H1 (cell line): ENCODE measurements around the gene CYP2E1. TPM values are rescaled to one million over a fixed set of nuclear protein-coding genes. Genes with fewer than 3 reads are reported as not detected.

Experiments used
- CTCF ChIA-PET: fragments of 300-600 bp; sonication (Branson Sonifier 250); formaldehyde crosslinking; loops from one replicate; lab custom pipeline; 2021; ENCODE audit not compliant: partially characterized antibody; lab: Charles Lee
- POLR2A ChIA-PET: fragments of 300-600 bp; sonication (Branson Sonifier 250); formaldehyde crosslinking; loops from one replicate; lab custom pipeline; 2021; ENCODE audit warnings: inconsistent platforms; ENCODE audit not compliant: partially characterized antibody; lab: Charles Lee
- DNase-seq, 2 experiments: peaks; one replicate each; pipeline versions ENCODE4 v3.0.0 to v3.0.0-alpha.2; 2010 to 2022; ENCODE audit warnings: low spot score in 2 of 2, low read depth in 1 of 2, mixed read lengths in 1 of 2
- FAIRE-seq: peaks from 2 replicates; lab custom pipeline; 2011; peaks lifted over from hg19 to GRCh38; lab: Jason Lieb, UNC
- H2AFZ ChIP-seq: 2 replicates; pipeline ENCODE4 v1.8.1; 2012; ENCODE audit warnings: low read length, inconsistent platforms
- H2AK5ac ChIP-seq: 2 replicates; pipeline ENCODE4 v1.6.1; 2013; ENCODE audit warnings: low read depth, low read length
- H2BK120ac ChIP-seq: replicated peaks from 2 replicates; pipeline ENCODE3; 2013; ENCODE audit warnings: low read depth, low read length, inconsistent platforms
- H2BK12ac ChIP-seq: 2 replicates; pipeline ENCODE4 v1.6.1; 2013; ENCODE audit warnings: low read depth, low read length
- H2BK15ac ChIP-seq: 2 replicates; pipeline ENCODE4 v1.6.1; 2013; ENCODE audit warnings: low read length
- H2BK20ac ChIP-seq: 2 replicates; pipeline ENCODE4 v1.6.1; 2013; ENCODE audit warnings: low read length
- H2BK5ac ChIP-seq: 2 replicates; pipeline ENCODE4 v1.6.1; 2013; ENCODE audit warnings: low read depth, low read length
- H3K14ac ChIP-seq: 2 replicates; pipeline ENCODE4 v1.6.1; 2013; ENCODE audit warnings: inconsistent platforms; ENCODE audit not compliant: insufficient read length
- H3K18ac ChIP-seq: 2 replicates; pipeline ENCODE4 v1.6.1; 2013; ENCODE audit warnings: low read length; ENCODE audit errors: extremely low read depth
- H3K23ac ChIP-seq: 2 replicates; pipeline ENCODE4 v1.6.1; 2013; ENCODE audit warnings: inconsistent platforms; ENCODE audit not compliant: insufficient read length
- H3K23me2 ChIP-seq: 2 replicates; pipeline ENCODE4 v1.6.1; 2013; ENCODE audit warnings: low read depth, low read length
- H3K27ac ChIP-seq: 2 replicates; pipeline ENCODE4 v1.6.1; 2011; ENCODE audit warnings: low read depth, low read length, inconsistent platforms
- H3K27me3 ChIP-seq, 4 experiments: replicated peaks in 1 of 4; 1 replicate in 1 of 4; 2 replicates in 3 of 4; pipeline versions ENCODE4 v1.6.1 to v1.8.1; 2011 to 2013; ENCODE audit warnings: low read length in 3 of 4, mild to moderate bottlenecking in 3 of 4, inconsistent platforms in 2 of 4, mixed read lengths in 2 of 4, moderate library complexity in 1 of 4; ENCODE audit not compliant: control insufficient read depth in 3 of 4, insufficient read depth in 3 of 4; ENCODE audit errors: extremely low read depth in 1 of 4
- H3K36me3 ChIP-seq, 4 experiments: 2 replicates each; pipeline versions ENCODE4 v1.6.1 to v1.8.1; 2011 to 2013; ENCODE audit warnings: mild to moderate bottlenecking in 4 of 4, low read length in 3 of 4, moderate library complexity in 2 of 4, control low read depth in 1 of 4, inconsistent platforms in 1 of 4; ENCODE audit not compliant: insufficient read depth in 4 of 4, control insufficient read depth in 2 of 4
- H3K4ac ChIP-seq: replicated peaks from 2 replicates; pipeline ENCODE3; 2013; ENCODE audit warnings: low read length, low read depth, mixed read lengths, inconsistent platforms; ENCODE audit not compliant: insufficient read length
- H3K4me1 ChIP-seq, 4 experiments: replicated peaks in 1 of 4; 1 replicate in 1 of 4; 2 replicates in 3 of 4; pipeline versions ENCODE4 v1.6.1 to v1.8.1; 2011 to 2013; ENCODE audit warnings: low read length in 3 of 4, inconsistent platforms in 2 of 4, mixed read lengths in 1 of 4; ENCODE audit not compliant: insufficient read depth in 4 of 4, control insufficient read depth in 3 of 4
- H3K4me2 ChIP-seq, 2 experiments: 2 replicates each; pipeline versions ENCODE4 v1.6.1 to v1.8.1; 2011 to 2013; ENCODE audit warnings: low read depth in 2 of 2, low read length in 2 of 2, control low read depth in 1 of 2, inconsistent platforms in 1 of 2, mild to moderate bottlenecking in 1 of 2; ENCODE audit not compliant: insufficient read depth in 1 of 2
- H3K4me3 ChIP-seq, 4 experiments: fragments of 200-600, 300-600 bp in 1 of 4; sonication (generic), shearing (Covaris generic), sonication (Bioruptor Twin) in 1 of 4; 2 replicates each; pipeline versions ENCODE4 v1.5.1 to v1.8.1; 2011 to 2016; ENCODE audit warnings: low read length in 4 of 4, low read depth in 3 of 4, control low read depth in 2 of 4, inconsistent platforms in 2 of 4, mild to moderate bottlenecking in 2 of 4, mixed read lengths in 1 of 4, moderate library complexity in 1 of 4; ENCODE audit not compliant: insufficient read depth in 2 of 4; ENCODE audit errors: extremely low read depth in 1 of 4
- H3K56ac ChIP-seq: replicated peaks from 2 replicates; pipeline ENCODE3; 2013; ENCODE audit warnings: low read depth, mild to moderate bottlenecking, mixed read lengths, low read length, inconsistent platforms; ENCODE audit not compliant: insufficient read length
- H3K79me1 ChIP-seq: 2 replicates; pipeline ENCODE4 v1.6.1; 2013; ENCODE audit warnings: low read depth, low read length, control low read depth
- H3K79me2 ChIP-seq, 2 experiments: 2 replicates each; pipeline versions ENCODE4 v1.6.1 to v1.8.1; 2012 to 2013; ENCODE audit warnings: low read length in 2 of 2, mild to moderate bottlenecking in 2 of 2, inconsistent platforms in 1 of 2; ENCODE audit not compliant: insufficient read depth in 2 of 2, control insufficient read depth in 1 of 2
- H3K9ac ChIP-seq, 4 experiments: replicated peaks in 1 of 4; 1 replicate in 1 of 4; 2 replicates in 3 of 4; pipeline versions ENCODE4 v1.6.1 to v1.8.1; 2011 to 2013; ENCODE audit warnings: low read depth in 3 of 4, low read length in 3 of 4, control low read depth in 2 of 4, mild to moderate bottlenecking in 2 of 4, moderate library complexity in 2 of 4, inconsistent platforms in 1 of 4; ENCODE audit errors: extremely low read depth in 1 of 4
- H3K9me3 ChIP-seq, 2 experiments: 2 replicates each; pipeline versions ENCODE4 v1.6.1 to v1.8.1; 2012 to 2013; ENCODE audit warnings: mild to moderate bottlenecking in 2 of 2, moderate library complexity in 2 of 2, control low read depth in 1 of 2, inconsistent platforms in 1 of 2, low read depth in 1 of 2, low read length in 1 of 2, mixed read lengths in 1 of 2; ENCODE audit not compliant: insufficient read depth in 2 of 2
- H4K20me1 ChIP-seq, 2 experiments: replicated peaks in 1 of 2; 2 replicates each; pipeline versions ENCODE3 to v1.8.1; 2011 to 2013; ENCODE audit warnings: inconsistent platforms in 2 of 2, low read length in 2 of 2, mild to moderate bottlenecking in 1 of 2; ENCODE audit not compliant: insufficient read depth in 2 of 2, control insufficient read depth in 1 of 2
- H4K5ac ChIP-seq: 2 replicates; pipeline ENCODE4 v1.6.1; 2013; ENCODE audit warnings: low read length, low read depth, mixed read lengths, inconsistent platforms; ENCODE audit not compliant: insufficient read length
- H4K8ac ChIP-seq: 2 replicates; pipeline ENCODE4 v1.8.0; 2013; ENCODE audit warnings: mild to moderate bottlenecking, moderate library complexity, low read length, inconsistent platforms; ENCODE audit not compliant: insufficient read depth; ENCODE audit errors: extremely low read depth
- H4K91ac ChIP-seq: replicated peaks from 2 replicates; pipeline ENCODE3; 2013; ENCODE audit warnings: low read length, mixed read lengths, inconsistent platforms; ENCODE audit not compliant: insufficient read length
- CBX5 ChIP-seq: fragments of 300-800, 300-1000 bp; sonication (generic); IDR thresholded peaks from 2 replicates; pipeline ENCODE4 v1.7.1; 2016; ENCODE audit warnings: antibody characterized with exemption, low read length, low read depth
- EP300 ChIP-seq, 2 experiments: IDR thresholded peaks; 1 replicate in 1 of 2; 2 replicates in 1 of 2; pipeline ENCODE4 v1.6.1; 2011 to 2012; ENCODE audit warnings: low read depth in 2 of 2, low read length in 2 of 2, mild to moderate bottlenecking in 2 of 2, borderline replicate concordance in 1 of 2, inconsistent platforms in 1 of 2, moderate library complexity in 1 of 2
- GABPA ChIP-seq: IDR thresholded peaks from 2 replicates; pipeline ENCODE4 v1.6.1; 2011; ENCODE audit warnings: mild to moderate bottlenecking, low read length, moderate library complexity, borderline replicate concordance; ENCODE audit not compliant: insufficient read depth
- KDM1A ChIP-seq: fragments of 200-600, 300-600 bp; sonication (generic); IDR thresholded peaks from 2 replicates; pipeline ENCODE4 v1.7.1; 2016; ENCODE audit warnings: mild to moderate bottlenecking, low read length, borderline replicate concordance
- NANOG ChIP-seq: IDR thresholded peaks from 2 replicates; pipeline ENCODE4 v1.6.1; 2011; ENCODE audit warnings: low read length, low read depth, mild to moderate bottlenecking, inconsistent platforms; ENCODE audit not compliant: insufficient read depth, poor library complexity, severe bottlenecking
- RBBP5 ChIP-seq: IDR thresholded peaks from 2 replicates; pipeline ENCODE4 v1.7.1; 2012; ENCODE audit warnings: low read depth, mild to moderate bottlenecking, inconsistent platforms, low read length, moderate library complexity, borderline replicate concordance
- RXRA ChIP-seq: IDR thresholded peaks from 2 replicates; pipeline ENCODE4 v1.6.1; 2011; ENCODE audit warnings: low read depth, mild to moderate bottlenecking, low read length, moderate library complexity; ENCODE audit not compliant: insufficient read depth
- SIN3A ChIP-seq, 2 experiments: IDR thresholded peaks in 1 of 2; conservative IDR thresholded peaks in 1 of 2; 2 replicates each; pipeline ENCODE4 v1.6.1; 2011 to 2012; ENCODE audit warnings: low read length in 2 of 2, improper control_type of control experiment in 1 of 2, low read depth in 1 of 2, mild to moderate bottlenecking in 1 of 2
- SP2 ChIP-seq: IDR thresholded peaks from 2 replicates; pipeline ENCODE4 v1.6.1; 2012; ENCODE audit warnings: mild to moderate bottlenecking, low read length, inconsistent platforms
- TBP ChIP-seq: IDR thresholded peaks from 2 replicates; pipeline ENCODE4 v1.6.1; 2011; ENCODE audit warnings: low read depth, low read length, improper control_type of control experiment
- WGBS, 2 experiments: shearing (Covaris generic) in 1 of 2; methylation state at CpG; one replicate each; pipeline versions ENCODE4 v1.1.6 to v1.1.7; 2013 to 2015; ENCODE audit warnings: low lambda C conversion rate in 2 of 2, mixed read lengths in 2 of 2, inconsistent platforms in 1 of 2, low coverage in 1 of 2, missing lambda C conversion rate in 1 of 2; ENCODE audit not compliant: insufficient replicate concordance in 2 of 2, insufficient coverage in 1 of 2, insufficient read length in 1 of 2; ENCODE audit errors: extremely low coverage in 1 of 2, missing lambda C conversion rate in 1 of 2; 5-methylcytosine and 5-hydroxymethylcytosine counted together
- polyA plus RNA-seq, 7 experiments: library from polyadenylated mRNA; depleted of rRNA in 3 of 7; stranded (reverse) in 5 of 7; unstranded in 2 of 7; fragments of >200 nt in 5 of 7; fragments of 200-250 nt in 2 of 7; gene quantifications; 1 replicate in 5 of 7; 2 replicates in 1 of 7; 4 replicates in 1 of 7; pipeline versions ENCODE4 v1.2.1 to v1.2.3, GENCODE V29; 2011 to 2013; ENCODE audit warnings: missing spikeins in 2 of 7, mixed read lengths in 2 of 7
- total RNA-seq: library from RNA; stranded (reverse); fragmentation: NEBNext Ultra II Directional; extraction: Animal tissue kit (Norgen Biotek cat#: 25700); gene quantifications from 2 replicates; pipeline ENCODE4 v1.2.1, GENCODE V29; 2021
- TF ChIP-seq, protein P1 (sequence below): IDR thresholded peaks from 2 replicates; pipeline ENCODE4 v1.6.1; 2012; ENCODE audit warnings: low read length, inconsistent platforms

The CYP2E1 gene
- total and polyA plus RNA-seq, 2 of the 8 experiments (the other 6 are each of a cell fraction or from before 2014, with no cell fraction given): 0.11 TPM; not detected in 1

DNA sequence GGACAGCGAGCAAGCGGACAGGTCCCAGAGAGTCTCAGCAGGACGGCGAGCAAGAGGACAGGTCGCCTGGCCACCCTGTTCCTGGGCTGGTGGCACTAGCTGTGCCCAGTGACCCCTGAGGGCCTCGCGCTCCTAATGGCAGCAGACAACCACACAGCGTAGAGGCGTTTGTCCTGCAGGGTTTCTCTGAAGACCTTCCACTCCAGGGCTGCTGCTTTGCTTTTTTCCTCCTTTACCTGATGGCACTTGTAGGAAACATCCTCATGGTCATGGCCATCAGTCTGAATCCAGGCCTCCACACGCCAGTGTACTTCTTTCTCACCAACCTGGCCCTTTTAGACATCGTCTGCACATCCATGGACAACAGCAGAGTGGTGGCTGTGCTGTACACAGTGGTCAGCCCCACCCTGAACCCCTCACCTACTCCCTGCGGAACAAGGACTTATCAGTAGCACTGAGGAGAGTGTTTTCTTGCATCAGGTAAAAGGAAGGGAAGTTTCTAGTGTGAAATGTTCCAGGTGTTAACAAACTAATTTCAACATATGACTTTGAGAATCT is 46.0 kb upstream of the CYP2E1 start:
- Histone ChIP-seq H2BK5ac (no peak overlapping the region), H3K18ac (no peak overlapping the region), H3K4me3 (no peak overlapping the region), H3K27me3 (no peaks in the 10 kb centered on the region), H3K9ac (no peak overlapping the region), H3K79me1 (no peaks in the 10 kb centered on the region), H4K20me1 (no peaks in the 10 kb centered on the region), H2BK15ac (no peak overlapping the region), H3K79me2 (no peaks in the 10 kb centered on the region), H3K27ac (no peak overlapping the region), H3K23ac (no peak overlapping the region), H3K14ac (no peak overlapping the region), H3K23me2 (no peaks in the 10 kb centered on the region), H3K4me2 (no peak overlapping the region), H3K4ac (no peak overlapping the region), H3K4me1 (no peaks in the 10 kb centered on the region), H2BK12ac (no peak overlapping the region), H3K56ac (no peak overlapping the region), H4K91ac (no peak overlapping the region), H4K5ac (no peak overlapping the region), H4K8ac (no peak overlapping the region; the same call in 1 of the 2 replicates), H3K9me3 (peaks cover 28 to 43% of the 10 kb centered on the region in 2 experiments), H2AK5ac (no peak overlapping the region), H2AFZ (no peak overlapping the region), H2BK120ac (no peak overlapping the region), H3K36me3 (no peaks in the 10 kb centered on the region), H2BK20ac (no peak overlapping the region)
- FAIRE-seq (no peak), DNase-seq (no peak)
- WGBS, 2 experiments: 63% methylated on average over 10 of the region's 12 CpGs; no CpG with 5 or more reads in 1 of the 2 experiments
- ChIA-PET POLR2A (no interaction called here), CTCF (no interaction called here)
- TF ChIP-seq GABPA: no peak
- TF ChIP-seq CBX5: no peak
- no peak for TF ChIP-seq NANOG
- no peak for TF ChIP-seq SP2
- TF ChIP-seq RBBP5: no peak
- no peak for TF ChIP-seq TBP
- TF ChIP-seq KDM1A: no peak
- no peak for TF ChIP-seq SIN3A (conservative IDR thresholded peaks at IDR 0.05 in 1 of 2, IDR thresholded peaks at IDR 0.05 in 1 of 2; ENCODE audit: low read depth in 1 of 2, low read length in 2 of 2)
- TF ChIP-seq EP300 (IDR thresholded peaks at IDR 0.05; ENCODE audit: borderline replicate concordance in 1 of 2, low read depth in 2 of 2, low read length in 2 of 2): no peak
- TF ChIP-seq RXRA: no peak
- TF ChIP-seq, protein P1, sequence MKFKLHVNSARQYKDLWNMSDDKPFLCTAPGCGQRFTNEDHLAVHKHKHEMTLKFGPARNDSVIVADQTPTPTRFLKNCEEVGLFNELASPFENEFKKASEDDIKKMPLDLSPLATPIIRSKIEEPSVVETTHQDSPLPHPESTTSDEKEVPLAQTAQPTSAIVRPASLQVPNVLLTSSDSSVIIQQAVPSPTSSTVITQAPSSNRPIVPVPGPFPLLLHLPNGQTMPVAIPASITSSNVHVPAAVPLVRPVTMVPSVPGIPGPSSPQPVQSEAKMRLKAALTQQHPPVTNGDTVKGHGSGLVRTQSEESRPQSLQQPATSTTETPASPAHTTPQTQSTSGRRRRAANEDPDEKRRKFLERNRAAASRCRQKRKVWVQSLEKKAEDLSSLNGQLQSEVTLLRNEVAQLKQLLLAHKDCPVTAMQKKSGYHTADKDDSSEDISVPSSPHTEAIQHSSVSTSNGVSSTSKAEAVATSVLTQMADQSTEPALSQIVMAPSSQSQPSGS: no peak
